CD4-positive, alpha-beta T cell (primary cell): ENCODE measurements around the gene DCUN1D3. TPM values are rescaled to one million over a fixed set of nuclear protein-coding genes. Genes with fewer than 3 reads are reported as not detected.
"Not testable (repeated sequence)": the region's sequence is repeated elsewhere in the genome, so short reads cannot be mapped to it uniquely, and the experiment has no call there.

Experiments
- ATAC-seq: fragments of 200-7000 bp; cut with Tn5 transposase; one replicate; pipeline ENCODE4 v1.10.0; 2022; ENCODE audit warnings: mild to moderate bottlenecking; ENCODE audit not compliant: poor library complexity
- CTCF ChIA-PET: fragments of 350-600 bp; sonication (Branson Sonifier 250); formaldehyde crosslinking; loops from one replicate; lab custom pipeline; 2021; ENCODE audit warnings: antibody characterized with exemption, inconsistent platforms; lab: Charles Lee
- POLR2A ChIA-PET: fragments of 350-600 bp; sonication (Branson Sonifier 250); formaldehyde crosslinking; loops from one replicate; lab custom pipeline; 2021; ENCODE audit warnings: antibody characterized with exemption, inconsistent platforms; lab: Charles Lee
- DNase-seq, 14 experiments: peaks; one replicate each; pipeline ENCODE4 v3.0.0-alpha.2; 2013 to 2020; ENCODE audit warnings: mixed read lengths in 2 of 14
- H3K27ac ChIP-seq, 2 donors: one replicate each; pipeline versions ENCODE4 v1.5.1 to v1.7.0; 2013; ENCODE audit warnings: low read length in 2 of 2, low read depth in 1 of 2, mild to moderate bottlenecking in 1 of 2
- H3K27me3 ChIP-seq, 2 experiments: 1 replicate in 1 of 2; 2 replicates in 1 of 2; pipeline versions ENCODE4 v1.6.1 to v1.7.0; 2013; ENCODE audit warnings: low read length in 2 of 2, control low read depth in 1 of 2, mild to moderate bottlenecking in 1 of 2, moderate library complexity in 1 of 2; ENCODE audit not compliant: insufficient read depth in 2 of 2, control insufficient read depth in 1 of 2
- H3K36me3 ChIP-seq: one replicate; pipeline ENCODE4 v1.6.1; 2013; ENCODE audit warnings: low read length, control low read depth; ENCODE audit not compliant: insufficient read depth
- H3K4me1 ChIP-seq: one replicate; pipeline ENCODE4 v1.6.1; 2013; ENCODE audit warnings: low read length, control low read depth; ENCODE audit not compliant: insufficient read depth
- H3K4me3 ChIP-seq: one replicate; pipeline ENCODE4 v1.5.1; 2013; ENCODE audit warnings: mild to moderate bottlenecking, low read length, moderate library complexity
- H3K9me3 ChIP-seq, 2 experiments: 1 replicate in 1 of 2; 2 replicates in 1 of 2; pipeline versions ENCODE4 v1.6.1 to v1.7.0; 2013; ENCODE audit warnings: low read length in 2 of 2, mild to moderate bottlenecking in 2 of 2, control low read depth in 1 of 2, moderate library complexity in 1 of 2; ENCODE audit not compliant: control insufficient read depth in 1 of 2, insufficient read depth in 1 of 2
- H3K27ac Mint-ChIP-seq: one replicate; pipeline ENCODE4 v1.8.0; 2020; ENCODE audit warnings: mixed read lengths
- H3K27me3 Mint-ChIP-seq: one replicate; pipeline ENCODE4 v1.8.0; 2021; ENCODE audit warnings: mixed read lengths
- H3K36me3 Mint-ChIP-seq: one replicate; pipeline ENCODE4 v1.8.0; 2021; ENCODE audit warnings: low read depth, mixed read lengths
- H3K4me1 Mint-ChIP-seq: one replicate; pipeline ENCODE4 v1.8.0; 2021; ENCODE audit warnings: low read depth, mixed read lengths
- H3K4me3 Mint-ChIP-seq: one replicate; pipeline ENCODE4 v1.8.0; 2020; ENCODE audit warnings: mild to moderate bottlenecking, mixed read lengths
- H3K9me3 Mint-ChIP-seq: one replicate; pipeline ENCODE4 v1.8.0; 2020; ENCODE audit warnings: mixed read lengths
- CTCF ChIP-seq: fragments of 200-600 bp; IDR thresholded peaks from one replicate; pipeline ENCODE4 v1.8.0; 2022; ENCODE audit warnings: antibody characterized with exemption, mild to moderate bottlenecking
- intact Hi-C, 2 experiments: fragments of 100-400 bp; cut with DNase I in 1 of 2; cut with micrococcal nuclease in 1 of 2; formaldehyde crosslinking; loops; one replicate each; pipeline versions ENCODE4 v1.15.1 to v1.9.0; 2023 to 2025; cut with DNase I, micrococcal nuclease
- total RNA-seq, 174 experiments: library from RNA in 2 of 174; stranded (reverse) in 2 of 174; gene quantifications; one replicate each; pipeline ENCODE4 v1.2.3 and lab custom pipeline; 2021 to 2026

DCUN1D3 gene
- total RNA-seq, 2 experiments from 2014 or later: 1.9 TPM

- intact Hi-C loops: no loop called here
- POLR2A ChIA-PET: no interaction called here
- no peak for TF ChIP-seq CTCF
- Histone ChIP-seq H3K9me3 (no peaks in the 10 kb centered on the region), H3K4me1 (peaks cover 9% of the 10 kb centered on the region), H3K4me3 (no peak overlapping the region), H3K36me3 (no peaks in the 10 kb centered on the region), H3K27me3 (no peaks in the 10 kb centered on the region), H3K27ac (no peak overlapping the region)
- H3K36me3 Mint-ChIP-seq: no peaks in the 10 kb centered on the region
- no peak for ATAC-seq
- H3K27me3 Mint-ChIP-seq: no peaks in the 10 kb centered on the region
- CTCF ChIA-PET: no interaction called here
- no peak overlapping the region for H3K27ac Mint-ChIP-seq
- H3K9me3 Mint-ChIP-seq: no peaks in the 10 kb centered on the region
- no peak overlapping the region for H3K4me3 Mint-ChIP-seq
- H3K4me1 Mint-ChIP-seq: peaks cover 3% of the 10 kb centered on the region
- DNase-seq: no peak
Observed at GRCh38 chr16:20946015-20946629, 46.0 kb upstream of the DCUN1D3 start.

GRCh38 chr16:20945575-20945875 lies 45.4 kb upstream of the DCUN1D3 start:
- H3K27me3 ChIP-seq, H3K36me3 Mint-ChIP-seq, H3K36me3 ChIP-seq, H3K9me3 Mint-ChIP-seq, H3K4me1 Mint-ChIP-seq, H3K27me3 Mint-ChIP-seq, DNase-seq, H3K4me3 ChIP-seq, ATAC-seq, H3K27ac Mint-ChIP-seq, POLR2A ChIA-PET, H3K9me3 ChIP-seq, H3K4me1 ChIP-seq, CTCF ChIA-PET, H3K27ac ChIP-seq, H3K4me3 Mint-ChIP-seq: not testable (repeated sequence)
- intact Hi-C loops: loop anchor here (1.0 to 2.0 kb wide), 2 partner anchors 95 to 97 kb away; no protein-coding TSS in a partner anchor

- CTCF ChIA-PET: no interaction called here
- POLR2A ChIA-PET: no interaction called here
- Histone ChIP-seq H3K4me1 (peaks cover 9% of the 10 kb centered on the region), H3K9me3 (no peaks in the 10 kb centered on the region), H3K27me3 (no peaks in the 10 kb centered on the region), H3K27ac (no peak overlapping the region), H3K4me3 (no peak overlapping the region), H3K36me3 (no peaks in the 10 kb centered on the region)
- ATAC-seq: peak; percentile 44
- no peaks in the 10 kb centered on the region for H3K27me3 Mint-ChIP-seq
- H3K9me3 Mint-ChIP-seq: no peaks in the 10 kb centered on the region
- peaks cover 5% of the 10 kb centered on the region for H3K4me1 Mint-ChIP-seq
- intact Hi-C loops: loop anchor here (1.0 to 2.0 kb wide), 2 partner anchors 95 to 96 kb away; no protein-coding TSS in a partner anchor
- TF ChIP-seq CTCF: no peak
- no peak overlapping the region for H3K27ac Mint-ChIP-seq
- no peak overlapping the region for H3K4me3 Mint-ChIP-seq
- H3K36me3 Mint-ChIP-seq: no peaks in the 10 kb centered on the region
- peak in 5 of 14 experiments; percentile 2 to 50 (median 23) for DNase-seq
Observed at GRCh38 chr16:20944861-20945574, 44.9 kb upstream of the DCUN1D3 start.
